ENCODE data around the gene ZNF438.
"Not testable (repeated sequence)": the region's sequence is repeated elsewhere in the genome, so short reads cannot be mapped to it uniquely, and the experiment has no call there.

ZNF438 gene

DNA sequence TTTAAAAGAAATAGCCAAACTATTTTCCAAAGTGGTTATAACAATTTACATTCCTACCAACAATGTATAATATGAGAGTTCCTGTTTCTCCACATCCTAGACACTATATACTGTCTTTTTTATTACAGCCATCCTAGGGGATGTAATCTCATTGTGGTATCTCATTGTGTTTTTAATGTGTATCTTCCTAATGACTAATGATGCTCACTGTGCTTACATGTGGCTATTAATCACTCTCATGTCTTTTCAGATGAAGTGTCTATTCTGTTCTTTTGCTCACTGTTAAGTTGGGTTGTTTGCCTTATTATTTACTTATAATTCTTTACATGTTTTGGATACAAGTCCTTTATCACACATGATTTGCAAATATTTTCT, 71.8 kb downstream of the ZNF438 start:
- no peak for DNase-seq
- Histone ChIP-seq H3K4me1 (no peaks in the 10 kb centered on the region), H3K4me3 (ENCODE audit: low read depth, low read length) (no peak overlapping the region), H3K27me3 (no peaks in the 10 kb centered on the region), H3K36me3 (no peaks in the 10 kb centered on the region), H3K9me3 (no peaks in the 10 kb centered on the region)
- no peak for TF ChIP-seq CTCF (IDR thresholded peaks at IDR 0.05; ENCODE audit: low read depth, low read length)

DNA sequence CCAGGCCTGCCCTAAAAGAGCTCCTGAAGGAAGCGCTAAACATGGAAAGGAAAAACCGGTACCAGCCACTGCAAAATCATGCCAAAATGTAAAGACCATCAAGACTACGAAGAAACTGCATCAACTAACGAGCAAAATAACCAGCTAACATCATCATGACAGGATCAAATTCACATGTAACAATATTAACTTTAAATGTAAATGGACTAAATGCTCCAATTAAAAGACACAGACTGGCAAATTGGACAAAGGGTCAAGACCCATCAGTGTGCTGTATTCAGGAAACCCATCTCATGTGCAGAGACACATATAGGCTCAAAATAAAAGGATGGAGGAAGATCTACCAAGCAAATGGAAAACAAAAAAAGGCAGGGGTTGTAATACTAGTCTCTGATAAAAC, 82.4 kb downstream of the ZNF438 start:
- not testable (repeated sequence) for H3K36me3 ChIP-seq

DNA sequence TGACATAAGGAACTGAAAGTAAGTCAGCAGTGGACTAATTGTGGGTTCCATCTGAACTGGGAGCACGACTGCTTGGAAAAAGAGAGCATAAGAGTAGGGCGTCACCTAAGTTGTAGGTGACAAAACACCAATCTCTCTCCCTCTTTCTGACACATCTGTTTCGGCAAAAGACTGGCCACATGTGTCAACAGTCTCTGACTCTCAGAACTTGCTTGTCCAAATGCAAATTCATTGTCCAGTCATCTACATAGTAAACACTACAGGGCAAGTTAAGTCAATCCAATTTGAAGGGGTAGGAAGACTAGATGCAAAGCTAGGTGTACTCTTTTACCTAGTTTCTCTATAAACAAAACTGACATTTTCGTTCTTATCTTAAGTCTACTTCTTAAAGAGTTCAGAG, 87.7 kb downstream of the ZNF438 start:
- no peak overlapping the region for H3K4me3 ChIP-seq (ENCODE audit: low read depth, low read length)
- DNase-seq = no peak
- no peaks in the 10 kb centered on the region for H3K9me3 ChIP-seq
- H3K36me3 ChIP-seq = no peaks in the 10 kb centered on the region
- TF ChIP-seq CTCF (IDR thresholded peaks at IDR 0.05; ENCODE audit: low read depth, low read length) = no peak
- no peaks in the 10 kb centered on the region for H3K27me3 ChIP-seq
- no peaks in the 10 kb centered on the region for H3K4me1 ChIP-seq

More for the DNA sequence above, 82.4 kb downstream of the ZNF438 start:
- H3K9me3 ChIP-seq; H3K4me3 ChIP-seq (ENCODE audit: low read depth, low read length); DNase-seq; H3K27me3 ChIP-seq; H3K4me1 ChIP-seq: not testable (repeated sequence)

- TF ChIP-seq CTCF (IDR thresholded peaks at IDR 0.05; ENCODE audit: low read depth, low read length) = no peak
- no peak for DNase-seq
- Histone ChIP-seq H3K4me1 (no peaks in the 10 kb centered on the region), H3K36me3 (no peaks in the 10 kb centered on the region), H3K4me3 (ENCODE audit: low read depth, low read length) (no peak overlapping the region), H3K9me3 (no peaks in the 10 kb centered on the region), H3K27me3 (no peaks in the 10 kb centered on the region)
Measured at GRCh38 chr10:30943451-30943850, 88.2 kb downstream of the ZNF438 start.

DNA sequence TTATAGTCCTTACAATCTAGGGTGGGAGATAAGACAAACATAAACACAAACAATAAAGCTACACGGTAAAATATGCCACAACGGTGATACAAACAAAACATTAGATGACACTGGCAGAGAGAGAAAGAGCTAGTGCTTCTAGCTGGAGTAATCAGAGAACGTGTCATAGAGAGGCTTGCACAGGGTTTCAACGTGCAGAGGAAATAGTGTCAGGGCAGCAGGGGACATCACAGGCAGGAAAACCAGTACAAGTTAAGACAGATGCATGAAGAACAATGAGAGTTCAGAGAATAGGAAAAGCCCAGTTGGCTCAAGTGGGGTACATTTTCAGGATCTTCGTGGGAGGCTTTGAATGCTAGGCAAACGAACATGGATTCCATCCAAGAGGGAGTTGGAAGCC, 91.4 kb downstream of the ZNF438 start:
- Histone ChIP-seq H3K4me1 (no peaks in the 10 kb centered on the region), H3K36me3 (no peaks in the 10 kb centered on the region), H3K27me3 (no peaks in the 10 kb centered on the region), H3K9me3 (no peaks in the 10 kb centered on the region), H3K4me3 (ENCODE audit: low read depth, low read length) (no peak overlapping the region)
- TF ChIP-seq CTCF (IDR thresholded peaks at IDR 0.05; ENCODE audit: low read depth, low read length) = no peak
- no peak for DNase-seq

- Histone ChIP-seq H3K4me1 (no peaks in the 10 kb centered on the region), H3K36me3 (no peaks in the 10 kb centered on the region), H3K27me3 (no peaks in the 10 kb centered on the region), H3K4me3 (ENCODE audit: low read depth, low read length) (no peak overlapping the region), H3K9me3 (no peaks in the 10 kb centered on the region)
- TF ChIP-seq CTCF (IDR thresholded peaks at IDR 0.05; ENCODE audit: low read depth, low read length) = no peak
- no peak for DNase-seq
Measured at GRCh38 chr10:30939643-30940251, 91.9 kb downstream of the ZNF438 start.

GRCh38 chr10:30935078-30935477, 96.6 kb downstream of the ZNF438 start:
- Histone ChIP-seq H3K36me3 (no peaks in the 10 kb centered on the region), H3K4me3 (ENCODE audit: low read depth, low read length) (no peak overlapping the region), H3K9me3 (0 out of 2 replicates have a peak, but pooled peaks cover 3% of the 10 kb centered on the region), H3K4me1 (no peaks in the 10 kb centered on the region), H3K27me3 (no peaks in the 10 kb centered on the region)
- no peak for TF ChIP-seq CTCF (IDR thresholded peaks at IDR 0.05; ENCODE audit: low read depth, low read length)
- no peak for DNase-seq

Data from BE2C (cell line).